ENCODE results near the gene RGS7BP.

GRCh38 chr5:64595031-64595855 is 89.4 kb downstream of the RGS7BP start:
- TF ChIP-seq CTCF (IDR thresholded peaks at IDR 0.05 in 2 of 3, conservative IDR thresholded peaks at IDR 0.05 in 1 of 3; ENCODE audit: control insufficient read depth in 2 of 3, extremely low read depth in 1 of 3, insufficient read depth in 1 of 3, low read depth in 3 of 3, low read length in 3 of 3) (peak in 2 of 3 experiments; percentile 10 to 28; a peak in 1 of 6 replicates), NR2C1 (IDR thresholded peaks at IDR 0.05) (no peak), SMC3 (IDR thresholded peaks at IDR 0.05; ENCODE audit: borderline replicate concordance, low read length) (no peak), BMI1 (IDR thresholded peaks at IDR 0.05; ENCODE audit: borderline replicate concordance) (no peak), EP300 (IDR thresholded peaks at IDR 0.05; ENCODE audit: borderline replicate concordance in 1 of 2, control insufficient read depth in 1 of 2, low read depth in 2 of 2, low read length in 2 of 2) (no peak), SP1 (IDR thresholded peaks at IDR 0.05; ENCODE audit: low read depth, low read length) (no peak), KDM1A (IDR thresholded peaks at IDR 0.05; ENCODE audit: borderline replicate concordance) (no peak), SIN3A (IDR thresholded peaks at IDR 0.05; ENCODE audit: low read depth, low read length) (no peak), NKRF (conservative IDR thresholded peaks at IDR 0.05) (no peak), TAF1 (IDR thresholded peaks at IDR 0.05; ENCODE audit: borderline replicate concordance, low read depth, low read length) (no peak), RAD21 (IDR thresholded peaks at IDR 0.05; ENCODE audit: insufficient read depth, low read depth, low read length) (peak; percentile 32)
